ENCODE results near the gene PKP1. TPM values are rescaled to one million over a fixed set of nuclear protein-coding genes. Genes with fewer than 3 reads are reported as not detected.

PKP1 gene
- total and polyA plus RNA-seq, 2 experiments from 2014 or later: 0.19 to 0.83 TPM

DNA sequence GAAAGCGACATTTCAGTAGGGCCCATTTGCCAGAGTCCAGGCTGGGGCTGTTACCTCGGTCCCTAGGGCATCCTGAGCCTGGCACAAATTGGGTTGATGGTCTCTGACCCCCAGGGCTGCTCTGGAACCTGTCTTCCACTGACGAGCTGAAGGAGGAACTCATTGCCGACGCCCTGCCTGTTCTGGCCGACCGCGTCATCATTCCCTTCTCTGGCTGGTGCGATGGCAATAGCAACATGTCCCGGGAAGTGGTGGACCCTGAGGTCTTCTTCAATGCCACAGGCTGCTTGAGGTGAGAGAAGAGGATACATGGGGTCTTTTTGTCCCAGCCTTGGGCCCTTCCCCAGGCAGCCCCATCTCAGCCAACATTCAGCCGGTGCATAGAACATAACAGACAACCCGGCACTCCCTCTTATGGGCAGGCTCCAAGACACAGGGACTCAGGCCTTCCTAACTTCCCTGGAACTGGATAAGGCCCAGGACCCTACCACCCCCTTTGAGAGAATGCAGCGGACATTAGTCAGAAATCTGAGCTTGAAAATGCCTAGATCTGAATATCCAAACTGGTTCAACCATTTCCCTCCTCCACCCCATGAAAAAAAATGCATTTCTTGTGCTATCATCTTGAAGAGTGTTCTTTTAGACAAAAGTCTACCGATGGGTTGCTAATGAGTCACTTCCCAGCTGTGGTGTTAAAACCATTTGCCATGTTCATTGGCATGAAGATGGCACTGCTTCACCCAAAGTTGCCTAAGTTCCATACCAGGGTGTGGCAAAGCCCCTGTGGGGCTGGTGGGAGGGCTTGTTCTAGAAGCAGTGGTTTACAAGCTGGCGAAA is 35.4 kb downstream of the PKP1 start:
- Histone ChIP-seq H3K4me2 (no peak overlapping the region), H4K20me1 (replicated peaks; ENCODE audit: insufficient read depth) (no peaks in the 10 kb centered on the region), H3K9me2 (ENCODE audit: insufficient read depth) (0 out of 2 replicates have a peak, but pooled peaks cover 6% of the 10 kb centered on the region), H3F3A (replicated peaks; ENCODE audit: low read depth) (no peaks in the 10 kb centered on the region), H2AFZ (no peak overlapping the region), H3K4me3 (no peak overlapping the region), H3K79me2 (replicated peaks; ENCODE audit: insufficient read depth) (no peaks in the 10 kb centered on the region), H3K4me1 (ENCODE audit: insufficient read depth) (no peaks in the 10 kb centered on the region), H3K36me3 (ENCODE audit: insufficient read depth) (no peaks in the 10 kb centered on the region), H3K27ac (ENCODE audit: low read depth) (no peak overlapping the region), H3K27me3 (ENCODE audit: insufficient read depth) (no peaks in the 10 kb centered on the region)
- ATAC-seq: no peak
- Mint-ChIP-seq H3K4me1 (peaks cover 2% of the 10 kb centered on the region; the same call in 2 of the 3 replicates), H3K4me3 (no peak overlapping the region), H3K27ac (no peak overlapping the region), H3K36me3 (ENCODE audit: low read depth) (no peaks in the 10 kb centered on the region), H3K9me3 (no peaks in the 10 kb centered on the region), H3K27me3 (ENCODE audit: insufficient read depth, low read depth, poor library complexity) (peaks cover 8% of the 10 kb centered on the region)
- TF ChIP-seq ETS1 (IDR thresholded peaks at IDR 0.05): no peak
- TF ChIP-seq EZH2 (IDR thresholded peaks at IDR 0.05; ENCODE audit: low read depth, unreplicated experiment): no peak
- TF ChIP-seq STAT1 (IDR thresholded peaks at IDR 0.05; ENCODE audit: unreplicated experiment): no peak
- TF ChIP-seq NANOG (IDR thresholded peaks at IDR 0.05; ENCODE audit: borderline replicate concordance): no peak
- no peak for TF ChIP-seq REST (IDR thresholded peaks at IDR 0.05; ENCODE audit: unreplicated experiment)
- no peak for TF ChIP-seq ZNF331 (CRISPR knock-in tag; IDR thresholded peaks at IDR 0.05; ENCODE audit: low read depth)
- TF ChIP-seq CTCF (conservative IDR thresholded peaks at IDR 0.05; ENCODE audit: low read depth in 2 of 2): no peak
- TF ChIP-seq JUNB (IDR thresholded peaks at IDR 0.05; ENCODE audit: unreplicated experiment): no peak
- no peak for DNase-seq (ENCODE audit: low spot score)
